ENCODE results near the gene PTBP3.

PTBP3 gene

GRCh38 chr9:112348257-112349007 lies 15.0 kb upstream of the PTBP3 start:
- H3K4me3 ChIP-seq (ENCODE audit: low read depth, low read length): peak overlapping the region; percentile 40
- DNase-seq (ENCODE audit: low read depth): no peak
- TF ChIP-seq CTCF (IDR thresholded peaks at IDR 0.05; ENCODE audit: low read depth, low read length, missing control alignments): no peak
- in situ Hi-C loops (cut with HindIII; ENCODE audit: low sequenced_read_pairs): no loop called here

- no peak for DNase-seq (ENCODE audit: low read depth)
- in situ Hi-C loops (cut with HindIII; ENCODE audit: low sequenced_read_pairs): no loop called here
- no peak for TF ChIP-seq CTCF (IDR thresholded peaks at IDR 0.05; ENCODE audit: low read depth, low read length, missing control alignments)
- H3K4me3 ChIP-seq (ENCODE audit: low read depth, low read length): no peak overlapping the region
Measured at GRCh38 chr9:112341730-112342129, 8.3 kb upstream of the PTBP3 start.

- DNase-seq (ENCODE audit: low read depth): no peak
- in situ Hi-C loops (cut with HindIII; ENCODE audit: low sequenced_read_pairs): no loop called here
- no peak overlapping the region for H3K4me3 ChIP-seq (ENCODE audit: low read depth, low read length)
- no peak for TF ChIP-seq CTCF (IDR thresholded peaks at IDR 0.05; ENCODE audit: low read depth, low read length, missing control alignments)
Measured at GRCh38 chr9:112339886-112340285, 6.5 kb upstream of the PTBP3 start.

- in situ Hi-C loops (cut with HindIII; ENCODE audit: low sequenced_read_pairs): no loop called here
- DNase-seq (ENCODE audit: low read depth): no peak
- TF ChIP-seq CTCF (IDR thresholded peaks at IDR 0.05; ENCODE audit: low read depth, low read length, missing control alignments): no peak
- no peak overlapping the region for H3K4me3 ChIP-seq (ENCODE audit: low read depth, low read length)
Measured at GRCh38 chr9:112338561-112338960, 5.1 kb upstream of the PTBP3 start.

GRCh38 chr9:112337547-112337946 lies 4.1 kb upstream of the PTBP3 start:
- DNase-seq (ENCODE audit: low read depth): no peak
- no peak for TF ChIP-seq CTCF (IDR thresholded peaks at IDR 0.05; ENCODE audit: low read depth, low read length, missing control alignments)
- in situ Hi-C loops (cut with HindIII; ENCODE audit: low sequenced_read_pairs): no loop called here

GRCh38 chr9:112334432-112334841 lies 1.0 kb upstream of the PTBP3 start:
- TF ChIP-seq CTCF (IDR thresholded peaks at IDR 0.05; ENCODE audit: low read depth, low read length, missing control alignments): no peak
- in situ Hi-C loops (cut with HindIII; ENCODE audit: low sequenced_read_pairs): loop anchor here (5.0 kb wide), 1 partner anchor 237 kb away; no protein-coding TSS in a partner anchor
- no peak for DNase-seq (ENCODE audit: low read depth)
- peak overlapping the region; percentile 55 for H3K4me3 ChIP-seq (ENCODE audit: low read depth, low read length)

More at GRCh38 chr9:112337547-112337946, 4.1 kb upstream of the PTBP3 start:
- no peak overlapping the region for H3K4me3 ChIP-seq (ENCODE audit: low read depth, low read length)
